Thymus (tissue), 11 donors: ENCODE data around the gene JAG2. TPM values are rescaled to one million over a fixed set of nuclear protein-coding genes. Genes with fewer than 3 reads are reported as not detected.

Experiments used
- DNase-seq, 9 donors: peaks; one replicate each; pipeline ENCODE4 v3.0.0-alpha.2; 2013; ENCODE audit warnings: low spot score in 9 of 9, low read depth in 6 of 9, missing footprints in 1 of 9
- H3K27ac ChIP-seq, 2 donors: one replicate each; pipeline ENCODE4 v1.5.1; 2013; ENCODE audit warnings: control low read depth in 1 of 2, low read depth in 1 of 2, low read length in 1 of 2, mild to moderate bottlenecking in 1 of 2, moderate library complexity in 1 of 2
- H3K27me3 ChIP-seq, 2 donors: one replicate each; pipeline ENCODE4 v1.5.1; 2013; ENCODE audit warnings: low read length in 1 of 2; ENCODE audit not compliant: control insufficient read depth in 2 of 2, insufficient read depth in 1 of 2
- H3K36me3 ChIP-seq, 2 donors: one replicate each; pipeline ENCODE4 v1.5.1; 2013; ENCODE audit warnings: low read length in 1 of 2, mild to moderate bottlenecking in 1 of 2, moderate library complexity in 1 of 2; ENCODE audit not compliant: control insufficient read depth in 2 of 2, insufficient read depth in 2 of 2
- H3K4me1 ChIP-seq, 2 donors: one replicate each; pipeline ENCODE4 v1.5.1; 2013; ENCODE audit warnings: low read length in 2 of 2; ENCODE audit not compliant: control insufficient read depth in 2 of 2, insufficient read depth in 2 of 2
- H3K4me3 ChIP-seq, 2 donors: one replicate each; pipeline ENCODE4 v1.5.1; 2013; ENCODE audit warnings: low read length in 2 of 2, control low read depth in 1 of 2, mild to moderate bottlenecking in 1 of 2
- H3K9me3 ChIP-seq, 2 donors: one replicate each; pipeline ENCODE4 v1.5.1; 2013; ENCODE audit warnings: low read length in 1 of 2, mild to moderate bottlenecking in 1 of 2; ENCODE audit not compliant: control insufficient read depth in 2 of 2, insufficient read depth in 1 of 2
- WGBS: extraction: QIAGEN DNeasy Blood & Tissue Kit; methylation state at CpG from one replicate; pipeline ENCODE4 v1.1.7; 2013; 5-methylcytosine and 5-hydroxymethylcytosine counted together
- polyA plus RNA-seq: library from polyadenylated mRNA; stranded (reverse); fragments of 200-250 nt; gene quantifications from one replicate; pipeline ENCODE4 v1.2.3, GENCODE V29; 2013
- total RNA-seq: library from RNA; stranded (reverse); fragments of 120-200 nt; gene quantifications from one replicate; pipeline ENCODE4 v1.2.4, GENCODE V29; 2013
- donor health status: healthy.

JAG2 gene
- total and polyA plus RNA-seq, 2 donors: 8.8 to 40.8 TPM

DNA sequence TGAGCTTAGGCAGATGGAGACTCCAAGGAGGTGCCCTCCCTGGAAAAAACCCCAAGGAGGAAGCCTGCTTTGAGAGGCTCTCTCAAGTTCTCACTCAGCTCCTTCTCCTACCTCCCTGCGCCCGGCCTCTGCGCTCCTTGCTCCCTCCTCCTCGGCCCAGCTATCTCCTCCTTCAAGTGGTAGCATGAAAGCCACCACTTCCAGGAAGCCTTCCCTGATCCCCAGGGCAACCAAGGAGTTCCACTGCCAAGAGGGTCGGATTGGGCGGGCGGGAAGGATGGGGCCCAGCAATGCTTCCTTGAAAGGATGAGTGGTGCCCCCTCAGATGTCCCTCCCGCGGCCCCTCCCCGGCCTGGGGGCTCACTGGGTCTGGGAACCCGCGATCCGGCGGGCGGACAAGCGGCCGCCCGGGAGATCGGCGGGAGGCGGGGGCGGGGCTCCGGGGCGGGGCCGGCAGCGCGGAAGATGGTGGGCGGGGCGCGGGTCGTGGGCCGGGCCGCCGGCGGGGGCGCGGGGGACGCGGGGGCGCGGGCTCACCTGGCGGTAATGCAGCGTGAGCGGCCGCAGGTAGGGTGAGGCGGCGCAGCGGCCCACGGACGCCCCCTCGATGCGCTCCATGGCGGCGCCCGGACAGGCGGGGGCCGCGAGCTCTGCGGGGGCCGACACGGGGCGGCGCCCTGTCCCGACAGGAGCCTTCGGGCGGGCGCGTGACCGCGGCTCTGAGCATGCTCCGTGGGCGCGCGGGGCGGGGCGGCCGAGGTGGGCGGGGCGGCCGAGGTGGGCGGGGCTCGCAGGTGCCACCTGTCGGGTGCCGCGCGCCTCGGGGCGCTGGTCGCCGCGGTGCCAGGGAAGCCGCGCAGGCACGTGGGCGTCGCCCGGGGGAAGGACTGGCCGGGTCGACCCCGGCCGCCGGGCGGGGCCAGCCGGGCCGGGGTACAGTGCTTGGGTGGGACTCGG lies 12.3 kb upstream of the JAG2 start, which contains the start of gene NUDT14:
TSS of gene NUDT14 (minus strand) at position 721 of the 957 bp plus-strand sequence. CDS start at position 618, 103 bp downstream.
- Histone ChIP-seq H3K9me3 (no peaks in the 10 kb centered on the region), H3K27ac (peak within 1 kb of the TSS in 1 of 2 donors; percentile 20), H3K4me1 (peaks cover 0 to 22% of the 10 kb centered on the region in 2 donors), H3K4me3 (peak within 1 kb of the TSS; percentile 40 to 64), H3K27me3 (peaks cover 7 to 72% of the 10 kb centered on the region in 2 donors), H3K36me3 (no peaks in the 10 kb centered on the region)
- 1% methylated on average over 105 of the region's 106 CpGs for WGBS
- peak in 5 of 9 donors; percentile 39 to 76 (median 48) for DNase-seq

DNA sequence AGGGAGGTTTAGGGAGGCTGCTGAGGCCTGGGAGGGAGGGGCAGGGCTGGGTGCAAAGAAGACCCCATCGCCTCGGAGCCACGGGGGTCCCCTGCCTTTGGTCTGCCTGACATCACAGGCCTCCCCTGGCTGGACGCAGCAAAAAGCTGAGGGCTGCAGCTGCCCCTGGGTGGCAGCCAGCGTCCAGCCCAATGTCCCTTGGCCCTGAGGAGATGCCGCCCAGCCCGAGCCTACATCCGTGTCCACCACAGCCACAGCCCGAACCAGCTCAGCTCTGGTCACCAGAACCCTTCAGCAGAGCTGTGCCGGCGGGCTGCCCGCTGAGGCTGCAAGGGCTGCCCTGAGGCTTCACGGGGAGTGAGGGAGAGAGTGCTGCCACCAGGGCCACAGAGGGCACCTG lies 10.6 kb upstream of the JAG2 start:
- Histone ChIP-seq H3K36me3 (no peaks in the 10 kb centered on the region), H3K9me3 (no peaks in the 10 kb centered on the region), H3K4me3 (no peak overlapping the region), H3K4me1 (peaks cover 0 to 39% of the 10 kb centered on the region in 2 donors), H3K27me3 (peaks cover 7 to 71% of the 10 kb centered on the region in 2 donors), H3K27ac (no peak overlapping the region)
- WGBS: 97% methylated on average over 13 of the region's 13 CpGs
- DNase-seq: no peak

DNA sequence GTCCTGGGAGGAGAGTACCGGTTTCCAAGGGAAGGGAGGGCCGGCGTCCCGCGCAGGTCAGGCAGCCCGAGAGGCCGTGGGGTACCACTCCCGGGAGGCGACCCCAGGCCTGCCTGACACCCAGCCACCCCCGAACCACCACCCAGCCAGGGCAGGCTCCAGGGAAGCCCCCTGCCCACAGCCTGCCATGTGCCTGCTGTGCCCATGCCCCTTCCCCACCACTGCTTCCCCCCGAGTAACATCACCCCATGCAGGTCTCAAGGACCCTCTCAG lies 10.2 kb upstream of the JAG2 start:
- Histone ChIP-seq H3K4me3 (no peak overlapping the region), H3K27me3 (peaks cover 7 to 75% of the 10 kb centered on the region in 2 donors), H3K36me3 (no peaks in the 10 kb centered on the region), H3K4me1 (peaks cover 0 to 40% of the 10 kb centered on the region in 2 donors), H3K27ac (no peak overlapping the region), H3K9me3 (no peaks in the 10 kb centered on the region)
- DNase-seq: no peak
- 98% methylated on average over 11 of the region's 11 CpGs for WGBS

GRCh38 chr14:105178069-105178867 lies 9.7 kb upstream of the JAG2 start:
- 87% methylated on average over 19 of the region's 19 CpGs for WGBS
- DNase-seq: no peak
- no peak overlapping the region for H3K27ac ChIP-seq
- H3K9me3 ChIP-seq: no peaks in the 10 kb centered on the region
- peaks cover 0 to 40% of the 10 kb centered on the region in 2 donors for H3K4me1 ChIP-seq
- H3K27me3 ChIP-seq: peaks cover 7 to 75% of the 10 kb centered on the region in 2 donors
- no peak overlapping the region for H3K4me3 ChIP-seq
- no peaks in the 10 kb centered on the region for H3K36me3 ChIP-seq

GRCh38 chr14:105177082-105177481 lies 8.5 kb upstream of the JAG2 start:
- no peak for DNase-seq
- Histone ChIP-seq H3K27me3 (peaks cover 7 to 75% of the 10 kb centered on the region in 2 donors), H3K27ac (no peak overlapping the region), H3K9me3 (no peaks in the 10 kb centered on the region), H3K4me3 (no peak overlapping the region), H3K4me1 (peaks cover 0 to 30% of the 10 kb centered on the region in 2 donors), H3K36me3 (no peaks in the 10 kb centered on the region)
- WGBS: 85% methylated on average over 11 of the region's 11 CpGs

DNA sequence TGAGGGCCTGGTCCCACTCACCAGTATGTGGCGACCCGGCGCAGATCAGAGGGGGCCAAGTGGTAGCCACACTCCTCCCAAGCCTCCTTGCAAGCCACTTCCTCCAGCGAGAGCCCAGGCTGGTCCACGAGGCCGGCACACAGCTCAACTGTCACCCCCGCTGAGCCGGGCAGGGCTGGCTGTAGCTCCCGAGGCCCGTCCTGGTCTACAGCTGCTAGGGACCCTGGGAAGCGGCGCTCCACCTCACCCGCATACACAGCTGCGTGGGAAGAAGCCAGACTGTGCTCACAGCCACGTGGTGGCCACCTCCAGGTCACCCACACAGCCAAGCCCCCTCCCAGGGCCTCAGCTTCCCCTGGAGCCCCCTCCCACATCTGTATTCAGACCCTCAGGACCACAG lies 7.9 kb upstream of the JAG2 start:
- Histone ChIP-seq H3K36me3 (no peaks in the 10 kb centered on the region), H3K27ac (no peak overlapping the region), H3K4me1 (peaks cover 0 to 30% of the 10 kb centered on the region in 2 donors), H3K9me3 (no peaks in the 10 kb centered on the region), H3K27me3 (peaks cover 6 to 75% of the 10 kb centered on the region in 2 donors), H3K4me3 (no peak overlapping the region)
- DNase-seq: no peak
- WGBS: 80% methylated on average over 15 of the region's 15 CpGs

- DNase-seq: peak in 1 of 9 donors; percentile 43
- Histone ChIP-seq H3K4me1 (peaks cover 0 to 46% of the 10 kb centered on the region in 2 donors), H3K9me3 (peaks cover 0 to 5% of the 10 kb centered on the region in 2 donors), H3K36me3 (no peaks in the 10 kb centered on the region), H3K4me3 (no peak overlapping the region), H3K27ac (no peak overlapping the region), H3K27me3 (peaks cover 19 to 80% of the 10 kb centered on the region in 2 donors)
- WGBS: 34% methylated on average over 32 of the region's 32 CpGs
These were observed 5.6 kb upstream of the JAG2 start for GRCh38 chr14:105173901-105174894.

DNA sequence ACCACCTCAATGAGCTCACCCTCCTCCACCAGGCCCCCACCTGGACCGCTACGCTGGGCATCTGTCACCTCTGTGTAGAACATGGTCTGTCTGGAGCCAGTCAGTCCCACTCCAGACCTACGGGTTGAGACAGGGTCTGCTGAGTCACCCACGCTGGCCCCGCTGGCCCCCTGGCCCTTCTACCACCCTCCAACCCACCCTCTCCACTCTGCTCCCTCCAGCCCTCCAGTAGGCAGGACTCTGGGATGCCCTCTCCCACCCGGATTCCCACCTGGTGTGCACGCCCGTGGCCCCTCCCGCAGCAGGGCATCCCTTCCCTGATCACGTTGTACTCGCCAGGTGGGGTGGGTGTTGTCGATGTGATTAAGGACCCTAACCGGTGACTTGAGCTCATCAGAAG lies 4.6 kb upstream of the JAG2 start:
- Histone ChIP-seq H3K9me3 (peaks cover 0 to 5% of the 10 kb centered on the region in 2 donors), H3K27ac (no peak overlapping the region), H3K4me3 (no peak overlapping the region), H3K36me3 (no peaks in the 10 kb centered on the region), H3K27me3 (peaks cover 27 to 77% of the 10 kb centered on the region in 2 donors), H3K4me1 (peaks cover 0 to 46% of the 10 kb centered on the region in 2 donors)
- no peak for DNase-seq
- WGBS: 95% methylated on average over 13 of the region's 13 CpGs
